EL (cell line): Measurements from ENCODE around the gene MGME1.
A peak's percentile ranks its signal among the peaks of the same experiment; 100 is the strongest.

Experiments
- DNase-seq: peaks from one replicate; pipeline ENCODE4 v3.0.0-alpha.2; 2016

The MGME1 gene

DNA sequence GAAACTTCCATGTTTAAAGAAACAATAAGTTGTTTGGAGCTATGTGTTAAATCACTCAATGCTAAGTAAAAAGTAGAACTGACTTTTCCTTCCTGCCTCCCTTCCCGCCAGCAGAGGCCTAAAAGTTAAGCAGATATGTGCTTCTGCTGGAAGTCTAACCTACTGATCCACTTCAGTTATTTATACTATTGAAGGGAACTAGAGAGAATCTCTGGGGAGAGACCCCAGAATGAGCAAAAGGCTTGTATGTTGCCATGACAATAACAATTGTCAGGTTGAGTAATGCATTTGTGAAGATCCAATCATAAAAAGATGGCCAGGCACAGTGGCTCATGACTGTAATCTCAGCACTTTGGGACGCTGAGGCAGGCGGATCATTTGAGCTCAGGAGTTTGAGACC, 24.7 kb downstream of the MGME1 start:
- DNase-seq, result no peak

DNA sequence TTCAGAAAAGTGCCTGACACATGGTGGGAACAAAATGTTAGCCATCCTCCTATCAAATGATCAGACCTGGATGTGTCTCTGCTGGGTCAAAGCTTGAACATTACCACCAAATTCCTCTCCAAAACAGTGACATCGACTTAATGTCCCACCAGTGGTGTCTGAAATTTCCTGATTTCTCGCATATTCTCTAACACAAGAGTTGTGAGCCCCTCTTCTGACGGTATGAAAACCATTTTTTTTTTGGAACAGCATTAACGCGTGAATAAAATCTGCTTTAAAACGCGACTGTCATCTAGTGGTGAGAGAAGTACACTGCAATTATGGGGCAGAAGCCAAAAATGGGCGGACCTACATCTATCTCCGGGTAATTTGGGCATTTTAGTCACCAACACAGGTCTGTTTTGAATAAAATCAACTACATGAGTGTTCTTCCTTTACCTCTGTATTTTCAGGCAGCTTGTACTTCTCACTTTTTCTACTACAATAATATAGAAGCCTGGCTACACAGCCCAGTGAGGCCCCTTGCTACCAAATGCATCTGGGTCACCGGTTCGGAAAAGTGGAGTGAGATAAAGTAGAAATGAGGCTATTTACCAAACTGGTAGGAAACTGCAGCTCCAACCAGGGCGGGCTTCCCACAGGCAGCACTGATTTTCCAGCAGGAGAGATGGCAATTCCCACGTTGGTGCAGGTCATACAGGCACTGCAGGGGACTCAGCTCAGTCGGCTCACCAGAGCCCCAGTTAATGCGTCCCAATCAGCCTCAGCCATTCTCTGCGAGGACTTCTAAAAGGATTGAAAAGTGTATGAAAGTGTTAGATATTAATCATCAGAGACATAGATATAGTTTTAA, 27.4 kb downstream of the MGME1 start:
- DNase-seq, result peak; percentile 67

DNA sequence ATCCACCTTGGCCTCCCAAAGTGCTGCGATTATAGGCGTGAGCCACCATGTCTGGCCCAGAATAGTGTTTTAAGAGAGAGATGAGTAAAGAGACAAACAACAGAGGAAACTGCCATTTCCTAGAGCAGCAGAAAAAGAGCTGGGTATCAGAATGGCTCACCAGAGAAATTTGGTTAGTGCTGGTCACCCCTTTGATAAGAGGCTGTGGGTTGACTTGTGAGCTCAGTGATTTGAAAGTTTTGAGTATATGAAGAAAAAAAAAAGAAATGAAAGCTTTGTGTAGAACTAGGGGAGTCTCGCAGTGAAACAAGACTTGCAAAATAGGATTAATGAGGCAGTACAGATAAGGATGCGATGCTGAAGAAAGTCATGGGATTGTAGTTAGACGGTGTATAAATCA, 29.6 kb downstream of the MGME1 start:
- no peak for DNase-seq

DNA sequence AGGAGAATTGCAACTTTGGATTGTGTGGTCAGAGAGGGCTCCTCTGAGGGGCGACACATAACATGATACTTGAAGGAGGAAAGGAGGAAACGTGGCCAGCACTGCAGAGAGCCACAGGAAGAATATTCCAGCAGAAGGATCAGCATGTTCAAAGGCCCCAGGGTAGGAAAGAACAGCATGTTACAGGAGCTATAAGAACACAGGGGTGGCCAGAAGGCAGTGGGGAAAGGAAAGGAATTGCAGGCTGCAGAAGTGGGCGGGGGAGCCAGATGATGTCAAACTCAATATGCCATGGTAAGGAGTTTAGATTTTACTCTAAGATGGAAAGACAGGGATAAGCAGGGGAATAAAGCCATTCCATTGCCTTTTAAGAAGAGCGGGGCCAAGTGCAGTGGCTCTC, 30.7 kb downstream of the MGME1 start:
- DNase-seq, result no peak

DNA sequence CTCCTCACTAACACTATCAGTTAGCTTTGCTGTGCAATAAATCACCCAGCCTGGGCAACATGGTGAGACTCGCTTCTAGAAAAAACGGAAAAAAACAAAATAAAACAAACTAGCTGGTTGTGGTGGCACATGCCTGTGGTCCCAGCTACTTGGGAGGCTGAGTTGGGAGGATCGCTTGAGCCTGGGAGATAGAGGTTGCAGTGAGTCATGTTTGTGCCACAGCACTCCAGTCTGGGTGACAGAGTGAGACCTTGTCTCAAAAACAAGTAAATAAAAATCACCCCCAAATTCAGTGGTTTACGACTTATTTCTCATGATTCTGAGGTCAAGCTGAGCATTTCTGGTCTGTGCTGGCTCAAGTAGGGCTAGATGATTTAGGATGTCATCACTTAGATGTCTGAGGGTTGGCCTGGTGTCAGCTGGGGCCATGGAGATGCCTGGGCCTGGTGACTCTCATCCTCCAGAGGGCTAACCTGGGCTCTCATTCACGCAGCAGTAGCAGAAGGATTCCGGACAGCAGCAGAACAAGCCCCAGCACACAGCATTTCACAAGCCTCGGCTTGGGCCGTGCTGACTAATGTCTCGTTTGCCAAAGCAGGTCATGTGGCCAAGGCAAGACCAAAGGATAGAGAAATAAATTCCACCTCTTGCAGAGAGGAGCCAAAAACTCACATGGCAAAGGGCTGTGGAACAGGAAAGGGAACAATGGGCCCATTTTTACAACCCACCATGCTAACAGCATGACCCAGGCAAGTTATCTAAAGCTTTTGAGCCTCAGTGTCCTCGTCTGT, 32.5 kb downstream of the MGME1 start:
- DNase-seq, result peak; percentile 38

DNA sequence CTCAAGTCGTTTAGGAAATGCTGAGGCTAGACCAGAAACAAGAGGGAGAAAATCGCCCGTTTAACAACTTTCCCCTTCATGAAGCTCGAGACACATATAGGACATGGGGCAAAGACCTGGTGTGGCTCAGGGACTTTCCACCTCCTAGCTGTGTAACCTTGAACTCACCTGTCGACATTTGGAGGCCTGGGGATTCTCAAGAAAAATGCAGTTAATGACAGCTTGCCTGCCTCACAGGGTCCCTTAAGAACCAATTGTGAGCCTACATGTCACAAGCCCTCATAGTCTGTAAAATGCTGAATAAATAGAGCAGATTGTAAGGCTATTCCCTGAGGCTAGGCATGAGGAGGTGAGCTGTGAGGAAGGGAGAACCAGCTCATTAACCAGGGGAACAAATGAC, 35.1 kb downstream of the MGME1 start:
- no peak for DNase-seq

DNA sequence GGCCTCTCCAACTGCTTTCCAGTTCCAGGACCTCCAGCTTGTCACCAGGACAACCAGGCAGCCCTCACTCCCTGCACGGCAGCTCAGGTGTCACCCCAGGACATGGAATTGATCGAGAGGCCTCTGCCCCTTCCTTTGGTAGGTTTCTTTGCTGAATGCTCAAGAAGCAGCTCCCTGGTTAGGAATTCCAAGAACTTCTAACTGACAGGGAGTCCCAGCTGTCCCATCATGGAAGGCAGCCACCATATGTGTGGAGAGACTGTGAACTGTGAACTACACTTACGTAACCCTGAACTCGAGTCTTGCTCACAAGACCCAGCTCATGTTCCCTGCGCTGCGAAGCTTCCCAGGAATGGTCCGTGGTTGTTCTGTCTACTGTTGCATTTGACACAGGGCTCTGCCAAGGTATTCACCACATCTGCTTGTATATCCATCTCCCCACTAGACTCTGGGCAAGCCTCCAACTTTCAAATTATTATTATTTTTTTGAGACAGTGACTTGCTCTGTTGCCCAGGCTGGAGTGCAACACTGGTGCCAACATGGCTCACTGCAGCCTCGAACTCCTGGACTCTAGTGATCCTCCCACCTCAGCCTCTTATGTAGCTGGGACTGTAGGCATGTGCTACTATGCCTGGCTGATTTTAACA, 35.7 kb downstream of the MGME1 start:
- no peak for DNase-seq

DNA sequence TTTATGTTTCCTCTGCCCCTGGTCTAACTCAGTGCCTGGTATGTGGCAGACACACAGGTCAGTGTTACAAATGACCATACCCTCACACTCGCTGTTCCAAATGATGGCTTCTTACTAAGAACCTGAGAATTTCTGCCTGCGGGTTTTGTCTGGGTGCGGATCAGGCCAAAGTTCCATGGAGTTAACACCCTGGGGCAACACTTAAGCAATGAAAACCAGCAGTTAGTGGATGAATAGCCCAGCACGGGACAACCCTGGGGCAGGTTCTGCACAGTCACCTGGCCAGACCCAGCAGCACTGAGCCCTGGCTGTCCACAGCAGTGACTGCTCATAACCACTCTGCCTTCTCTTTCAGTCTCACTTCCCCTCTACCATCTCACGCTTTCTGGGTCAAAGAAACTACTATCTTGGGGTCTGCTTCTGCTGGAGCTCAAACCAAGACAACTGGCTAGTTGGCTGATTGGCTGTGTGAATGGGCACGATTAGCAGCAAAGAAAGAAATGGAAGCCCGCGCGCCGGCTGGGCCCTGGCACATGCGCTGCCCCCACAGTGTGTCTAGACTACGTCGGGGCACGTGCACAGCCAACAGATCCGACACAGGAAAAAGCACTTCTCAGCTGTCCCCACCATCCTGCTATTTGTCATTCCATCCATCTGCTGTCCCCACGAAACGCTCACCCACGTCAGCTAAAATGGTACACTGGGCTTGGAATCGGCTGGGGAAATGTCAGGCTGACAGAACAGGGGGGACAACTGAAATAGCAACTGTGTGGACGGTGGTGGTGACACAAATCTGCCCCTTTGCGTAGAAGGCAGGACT, 36.6 kb downstream of the MGME1 start:
- DNase-seq, result no peak

DNA sequence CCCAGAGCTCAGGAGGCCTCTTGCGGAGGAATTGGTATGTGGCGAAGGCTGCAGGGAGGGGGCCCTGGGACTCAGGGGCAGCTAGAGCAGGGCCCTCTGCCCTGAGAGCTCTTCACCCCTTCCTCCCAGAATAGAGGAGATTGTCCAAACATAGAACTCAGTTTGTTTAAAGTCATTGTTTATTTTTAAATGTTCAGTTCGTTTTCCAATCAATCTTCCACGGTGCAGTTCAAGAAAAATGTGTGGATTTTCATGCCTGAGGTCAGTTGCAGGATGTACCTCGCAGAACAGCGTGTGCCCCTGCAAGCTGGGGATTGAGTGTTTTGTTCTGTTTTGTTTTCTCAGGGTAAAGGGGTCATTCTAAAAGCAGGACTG, 37.2 kb downstream of the MGME1 start:
- DNase-seq, result no peak

DNA sequence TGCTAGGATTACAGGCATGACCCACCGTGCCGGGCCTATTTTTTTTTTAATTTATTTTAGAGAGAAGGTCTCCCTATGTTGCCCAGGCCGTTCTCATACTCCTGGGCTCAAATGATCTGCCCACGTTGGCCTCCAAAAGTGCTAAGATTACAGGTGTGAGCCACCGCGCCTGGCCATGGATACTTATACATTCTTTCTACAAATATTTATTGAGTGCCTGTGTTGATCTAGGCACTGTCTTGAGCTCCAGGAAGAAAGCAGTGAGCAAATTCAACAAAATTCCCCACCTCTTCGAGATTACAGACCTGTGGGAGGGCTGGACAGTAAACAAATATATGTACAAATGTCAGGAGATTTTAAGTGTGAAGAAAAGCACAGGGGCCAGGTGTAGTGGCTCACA, 37.9 kb downstream of the MGME1 start:
- no peak for DNase-seq

DNA sequence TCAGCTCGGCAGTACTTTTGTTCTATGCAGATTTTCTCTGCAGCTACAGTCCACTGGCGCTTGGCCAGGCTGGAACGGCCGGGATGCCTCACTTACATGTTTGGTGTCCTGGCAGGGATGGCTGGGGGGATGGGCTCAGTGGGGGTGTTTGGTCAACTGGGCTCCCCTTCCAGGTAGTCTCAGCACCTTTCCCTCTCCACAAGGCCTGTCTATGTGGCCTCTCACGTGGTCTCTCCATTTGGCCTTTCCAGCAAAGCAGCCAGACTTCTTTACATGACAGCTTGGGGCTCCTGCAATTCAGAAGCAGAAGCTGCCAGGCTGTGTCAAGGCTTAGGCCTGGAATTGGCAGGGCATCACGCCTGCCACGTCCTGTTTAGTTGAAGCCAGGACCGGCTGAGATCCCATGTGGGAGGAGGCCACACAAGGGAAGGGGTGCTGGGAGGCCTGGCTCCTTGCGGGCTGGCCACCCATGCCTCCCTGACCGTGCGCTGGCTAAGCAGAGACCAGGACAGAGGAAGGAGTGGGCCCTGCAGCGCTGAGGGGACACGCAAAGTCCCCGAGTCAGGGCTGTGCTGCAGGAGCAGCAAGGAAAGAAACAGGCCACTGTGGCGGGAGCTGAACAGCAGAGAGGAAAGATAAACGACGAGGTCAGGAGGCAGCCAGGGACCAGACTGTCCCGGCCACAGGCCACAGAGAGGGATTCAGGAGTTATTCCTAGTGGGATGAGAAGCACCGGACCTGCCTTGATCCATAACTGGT, 38.9 kb downstream of the MGME1 start:
- DNase-seq, result no peak

DNA sequence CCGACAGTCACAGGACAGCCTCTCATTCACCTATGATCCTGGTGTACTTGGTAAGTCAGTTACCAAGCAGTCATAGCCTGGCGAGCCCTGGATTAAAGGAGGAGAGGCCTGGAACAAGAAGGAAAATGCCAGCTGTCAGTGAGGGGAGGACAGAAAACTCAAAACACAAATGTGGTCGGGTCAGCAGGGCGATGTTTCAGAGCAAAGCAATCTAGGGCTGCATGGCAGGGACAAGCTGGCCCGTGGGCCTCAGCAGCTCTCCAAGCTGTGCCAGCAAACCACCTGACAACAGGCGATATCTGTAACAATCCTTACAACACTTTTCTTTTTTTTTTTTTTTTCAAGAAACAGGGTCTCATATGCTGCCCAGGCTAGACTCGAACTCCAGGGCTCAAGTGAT, 40.3 kb downstream of the MGME1 start:
- no peak for DNase-seq

DNA sequence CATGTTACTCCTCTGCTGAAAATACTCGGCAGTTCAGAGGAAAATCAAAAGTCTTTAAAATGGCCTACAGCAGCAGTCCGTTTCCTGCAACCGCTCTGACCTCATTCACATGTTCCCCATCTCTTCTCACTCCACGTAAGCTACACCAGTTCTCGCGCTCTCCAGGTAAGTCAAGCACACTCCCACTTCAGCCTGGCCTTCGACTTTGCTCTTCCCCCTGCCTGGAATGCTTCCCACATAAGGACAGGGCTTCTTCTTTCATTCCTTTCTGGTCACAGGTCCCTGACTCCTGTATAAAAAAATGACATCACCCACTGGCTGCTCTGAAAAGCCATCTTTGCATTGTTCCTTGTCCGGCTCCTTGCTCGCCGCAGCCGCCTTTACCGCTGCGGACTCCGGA, 42.7 kb downstream of the MGME1 start:
- no peak for DNase-seq

DNA sequence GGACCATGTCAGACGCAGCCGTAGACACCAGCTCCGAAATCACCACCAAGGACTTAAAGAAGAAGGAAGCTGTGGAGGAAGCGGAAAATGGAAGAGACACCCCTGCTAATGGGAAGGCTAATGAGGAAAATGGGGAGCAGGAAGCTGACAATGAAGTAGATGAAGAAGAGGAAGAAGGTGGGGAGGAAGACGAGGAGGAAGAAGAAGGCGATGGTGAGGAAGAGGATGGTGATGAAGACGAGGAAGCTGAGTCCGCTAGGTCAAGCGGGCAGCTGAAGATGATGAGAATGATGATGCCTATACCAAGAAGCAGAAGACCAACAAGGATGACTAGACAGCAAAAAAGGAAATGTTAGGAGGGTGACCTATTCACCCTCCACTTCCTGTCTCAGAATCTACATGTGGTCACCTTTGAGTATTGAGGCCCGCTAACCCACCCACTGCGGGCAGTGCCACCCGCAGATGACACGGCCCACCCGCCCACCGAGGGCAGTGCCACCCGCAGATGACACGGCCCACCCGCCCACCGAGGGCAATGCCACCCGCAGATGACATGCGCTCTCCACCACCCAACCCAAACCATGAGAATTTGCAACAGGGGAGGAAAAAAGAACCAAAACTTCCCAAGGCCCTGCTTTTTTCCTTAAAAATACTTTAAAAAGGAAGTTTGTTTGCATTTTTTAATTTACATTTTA, 43.3 kb downstream of the MGME1 start:
- no peak for DNase-seq

DNA sequence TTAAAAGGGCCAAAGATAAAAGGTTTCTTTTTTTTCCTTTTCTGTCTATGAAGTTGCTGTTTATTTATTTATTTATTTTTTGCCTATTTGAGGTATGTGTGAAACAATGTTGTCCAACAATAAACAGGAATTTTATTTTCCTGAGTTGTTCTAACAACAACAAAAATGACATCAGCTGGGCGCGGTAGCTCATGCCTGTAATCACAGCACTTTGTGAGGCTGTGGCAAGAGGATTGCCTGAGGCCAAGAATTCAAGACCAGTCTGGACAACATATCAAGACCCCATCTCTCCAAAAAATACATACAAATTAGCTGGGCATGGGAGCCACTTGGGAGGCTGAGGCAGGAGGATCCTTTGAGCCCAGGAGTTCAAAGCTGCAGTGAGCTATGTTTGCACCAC, 44.1 kb downstream of the MGME1 start:
- DNase-seq, result no peak

DNA sequence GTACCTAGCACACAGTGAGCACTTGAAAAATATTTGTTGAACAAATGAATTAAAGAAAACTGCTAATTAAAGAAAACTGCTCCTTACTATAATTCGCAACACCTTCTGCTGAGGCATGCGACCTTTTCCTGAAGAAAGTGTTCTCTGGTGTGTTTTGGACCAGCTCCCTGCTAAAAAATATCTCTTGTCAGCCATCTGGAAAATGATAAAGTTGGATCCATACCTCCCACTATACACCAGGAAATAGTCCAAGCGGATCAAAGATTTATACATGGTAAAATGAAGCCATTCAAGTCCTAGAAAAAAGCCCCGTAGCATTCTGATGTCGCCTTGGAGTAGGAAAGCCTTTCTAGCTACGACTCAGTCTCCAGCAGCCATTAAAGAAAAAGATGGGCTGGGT, 45.6 kb downstream of the MGME1 start:
- no peak for DNase-seq

DNA sequence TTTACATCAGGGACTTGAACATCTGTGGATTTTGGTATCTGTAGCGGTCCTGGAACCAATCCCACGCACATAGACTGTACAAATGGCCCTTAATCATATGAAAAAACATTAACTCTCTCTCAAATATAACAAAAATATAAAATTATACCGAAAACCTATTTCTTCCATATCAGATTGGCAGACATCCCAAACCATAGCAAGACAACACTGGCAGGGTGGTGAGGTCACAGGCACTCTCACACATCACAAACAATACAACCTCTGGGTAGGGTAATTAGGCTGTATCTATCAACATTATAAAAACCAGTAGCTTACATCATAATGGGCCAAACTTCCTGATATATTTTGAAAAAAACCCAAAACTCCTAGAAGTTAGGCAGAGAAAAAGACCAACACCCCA, 48.0 kb downstream of the MGME1 start:
- DNase-seq, result no peak

DNA sequence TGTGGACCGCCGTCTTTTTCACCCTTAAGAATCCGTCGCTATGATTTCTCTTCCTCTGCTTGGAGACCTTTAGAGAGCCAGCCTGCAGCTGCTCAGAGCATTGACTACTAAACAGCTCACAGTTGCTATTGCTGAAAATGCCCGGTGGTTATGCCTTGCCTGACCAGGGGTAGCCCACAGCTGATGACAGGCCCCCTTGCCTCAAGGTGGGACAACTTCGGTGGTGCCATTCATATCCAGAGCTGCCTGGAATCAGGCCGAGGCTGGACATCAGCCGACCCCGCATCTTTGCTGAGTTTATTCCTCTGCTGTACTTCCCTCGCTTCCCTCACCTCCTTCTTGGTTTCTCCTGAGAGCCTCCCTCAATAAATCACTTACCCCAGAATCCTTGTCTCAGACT, 49.3 kb downstream of the MGME1 start:
- no peak for DNase-seq

DNA sequence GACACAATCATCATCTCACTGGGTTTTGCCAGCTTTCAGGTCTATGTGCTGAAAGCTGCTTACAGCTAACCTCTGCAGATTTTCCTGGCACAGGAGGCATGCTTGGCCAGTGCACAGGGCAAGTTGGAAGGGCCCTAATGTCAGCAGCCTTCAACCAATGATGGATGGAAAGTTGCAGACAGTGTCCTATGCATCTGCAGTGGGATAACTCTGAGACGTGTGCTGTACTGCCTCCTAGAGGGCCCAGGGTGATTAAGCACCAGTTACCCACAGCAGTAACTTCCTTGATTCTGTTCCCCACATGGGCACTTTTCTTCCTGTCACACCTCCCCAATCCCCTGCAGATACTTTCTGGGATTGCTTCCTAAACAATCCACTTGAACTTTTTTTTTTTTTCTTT, 50.2 kb downstream of the MGME1 start:
- no peak for DNase-seq

DNA sequence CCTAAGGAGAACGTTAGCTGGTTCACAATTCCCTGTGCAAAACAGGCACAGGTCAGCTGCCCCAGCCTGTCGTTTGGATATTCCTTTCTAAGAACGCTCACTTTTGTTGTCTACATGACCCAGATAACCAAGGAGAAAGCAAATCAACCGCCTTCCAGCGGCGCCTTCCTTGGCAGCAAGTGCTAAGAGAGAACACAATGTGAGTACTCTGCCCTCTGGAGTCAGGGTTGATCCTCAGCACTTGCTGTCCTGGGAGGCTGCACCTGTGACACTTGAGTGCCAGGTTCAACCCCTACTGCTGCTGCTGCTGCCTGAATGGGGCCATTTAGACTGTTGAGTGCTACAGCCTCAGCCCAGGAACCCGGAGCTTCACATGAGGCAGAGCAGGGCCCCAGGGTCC, 52.1 kb downstream of the MGME1 start:
- DNase-seq, result no peak

DNA sequence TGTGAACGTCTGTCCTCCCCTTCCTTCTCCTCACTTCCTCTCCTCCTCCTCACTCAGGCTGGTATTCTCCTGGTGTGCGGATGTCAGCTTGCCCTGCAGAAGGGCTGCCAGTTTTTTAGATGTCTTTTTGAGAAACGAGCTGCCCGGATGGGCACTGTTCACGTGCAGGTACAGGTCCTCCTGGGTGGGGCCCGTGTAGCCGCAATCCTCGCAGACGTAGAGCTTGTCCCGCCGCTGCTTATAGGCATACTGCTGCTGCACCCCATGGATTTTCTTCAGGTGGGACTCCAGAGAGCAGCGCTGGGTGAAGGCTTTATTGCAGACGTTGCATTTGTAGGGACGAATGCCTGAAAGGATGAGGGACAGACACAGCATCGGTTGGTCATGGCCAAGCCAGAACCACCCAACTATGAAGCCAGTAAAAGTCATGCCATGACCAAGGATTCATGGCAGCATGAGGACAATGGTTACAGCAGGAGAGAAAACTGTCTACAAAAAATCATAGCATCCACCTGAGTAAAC, 55.8 kb downstream of the MGME1 start:
- no peak for DNase-seq
